Activated CD4-positive, alpha-beta memory T cell treated with anti-CD3 and anti-CD28 coated beads, Interleukin-2, amount 10 ng/mL, durations not matched to agents 7 days and 5 days (primary cell): ENCODE data around the gene PRKG1. TPM values are rescaled to one million over a fixed set of nuclear protein-coding genes. Genes with fewer than 3 reads are reported as not detected.

Experiments used
- CTCF ChIA-PET: fragments of 350-600 bp; sonication (Branson Sonifier 250); formaldehyde crosslinking; loops from one replicate; lab custom pipeline; 2021; ENCODE audit warnings: antibody characterized with exemption, inconsistent platforms; lab: Charles Lee
- POLR2A ChIA-PET: fragments of 350-600 bp; sonication (Branson Sonifier 250); formaldehyde crosslinking; loops from one replicate; lab custom pipeline; 2021; ENCODE audit warnings: antibody characterized with exemption; lab: Charles Lee
- DNase-seq: peaks from one replicate; pipeline ENCODE4 v3.0.0-alpha.2; 2020
- H3K27ac Mint-ChIP-seq: one replicate; pipeline ENCODE4 v1.8.0; 2021; ENCODE audit warnings: mild to moderate bottlenecking, mixed read lengths
- H3K27me3 Mint-ChIP-seq: one replicate; pipeline ENCODE4 v1.8.0; 2021; ENCODE audit warnings: mixed read lengths
- H3K36me3 Mint-ChIP-seq: one replicate; pipeline ENCODE4 v1.8.0; 2021; ENCODE audit warnings: low read depth, mixed read lengths
- H3K4me1 Mint-ChIP-seq: one replicate; pipeline ENCODE4 v1.8.0; 2021; ENCODE audit warnings: mixed read lengths
- H3K4me3 Mint-ChIP-seq: one replicate; pipeline ENCODE4 v1.8.0; 2021; ENCODE audit warnings: mild to moderate bottlenecking, mixed read lengths
- H3K9me3 Mint-ChIP-seq: one replicate; pipeline ENCODE4 v1.8.0; 2021; ENCODE audit warnings: mixed read lengths
- total RNA-seq, 2 experiments: library from RNA; stranded (reverse); gene quantifications; one replicate each; pipeline ENCODE4 v1.2.3, GENCODE V29; 2021

The PRKG1 gene
- total RNA-seq, 2 experiments from 2014 or later, result not detected

- no peak overlapping the region for H3K4me3 Mint-ChIP-seq
- no peak overlapping the region for H3K27ac Mint-ChIP-seq
- H3K9me3 Mint-ChIP-seq, result no peaks in the 10 kb centered on the region
- no peaks in the 10 kb centered on the region for H3K27me3 Mint-ChIP-seq
- H3K36me3 Mint-ChIP-seq, result no peaks in the 10 kb centered on the region
- ChIA-PET CTCF (no interaction called here), POLR2A (no interaction called here)
- no peak for DNase-seq
- H3K4me1 Mint-ChIP-seq, result no peaks in the 10 kb centered on the region
These were observed 844.2 kb downstream of the PRKG1 start for GRCh38 chr10:51918440-51918839.

GRCh38 chr10:51918884-51919325 is 844.6 kb downstream of the PRKG1 start:
- DNase-seq, result no peak
- Mint-ChIP-seq H3K36me3 (no peaks in the 10 kb centered on the region), H3K27me3 (no peaks in the 10 kb centered on the region), H3K27ac (no peak overlapping the region), H3K4me1 (no peaks in the 10 kb centered on the region), H3K9me3 (no peaks in the 10 kb centered on the region), H3K4me3 (no peak overlapping the region)
- ChIA-PET POLR2A (no interaction called here), CTCF (no interaction called here)

DNA sequence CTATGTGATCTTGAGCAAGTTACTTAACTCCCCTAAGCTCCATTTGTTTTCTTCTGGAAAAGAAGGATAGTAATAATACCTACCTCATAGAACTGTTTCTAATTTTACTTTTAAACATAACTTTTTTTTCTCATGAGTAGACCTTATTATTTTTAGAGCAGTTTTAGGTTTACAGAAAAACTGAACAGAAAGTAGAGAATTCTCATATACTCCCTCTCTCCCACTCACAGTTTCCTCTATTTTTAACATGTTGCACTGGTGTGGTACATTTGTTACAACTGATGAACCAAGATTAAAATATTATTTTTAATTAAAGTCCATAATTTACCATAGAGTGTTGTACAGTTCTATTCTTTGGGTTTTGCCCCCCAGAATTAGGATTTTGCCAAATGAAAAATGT is 846.4 kb downstream of the PRKG1 start:
- POLR2A ChIA-PET, result no interaction called here
- Mint-ChIP-seq H3K4me1 (no peaks in the 10 kb centered on the region), H3K4me3 (no peak overlapping the region), H3K27ac (no peak overlapping the region), H3K36me3 (no peaks in the 10 kb centered on the region), H3K27me3 (no peaks in the 10 kb centered on the region), H3K9me3 (no peaks in the 10 kb centered on the region)
- CTCF ChIA-PET, result no interaction called here
- DNase-seq, result no peak

DNA sequence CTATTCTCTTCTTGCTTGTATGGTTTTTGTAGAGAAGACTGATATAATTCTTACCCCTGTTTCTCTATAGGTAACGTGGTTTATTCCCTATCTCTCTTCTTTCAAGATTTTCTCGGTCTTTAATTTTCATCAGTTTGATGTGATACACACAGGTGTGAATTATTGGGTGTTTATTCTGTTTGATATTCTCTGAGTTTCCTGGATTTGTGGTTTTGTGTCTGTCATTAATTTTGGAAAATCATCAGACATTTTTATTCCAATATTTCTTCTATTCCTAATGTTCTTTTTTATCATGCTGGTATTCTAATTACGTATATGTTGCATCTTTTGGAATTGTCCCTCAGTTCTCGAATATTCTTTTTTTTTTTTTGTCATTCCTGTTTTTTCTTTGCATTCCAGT is 850.1 kb downstream of the PRKG1 start:
- no peak overlapping the region for H3K27ac Mint-ChIP-seq
- no peaks in the 10 kb centered on the region for H3K36me3 Mint-ChIP-seq
- no peaks in the 10 kb centered on the region for H3K9me3 Mint-ChIP-seq
- DNase-seq, result no peak
- CTCF ChIA-PET, result no interaction called here
- POLR2A ChIA-PET, result no interaction called here
- H3K27me3 Mint-ChIP-seq, result no peaks in the 10 kb centered on the region
- H3K4me3 Mint-ChIP-seq, result no peak overlapping the region
- no peaks in the 10 kb centered on the region for H3K4me1 Mint-ChIP-seq

GRCh38 chr10:51926337-51926736 is 852.0 kb downstream of the PRKG1 start:
- Mint-ChIP-seq H3K27ac (no peak overlapping the region), H3K36me3 (no peaks in the 10 kb centered on the region), H3K4me1 (no peaks in the 10 kb centered on the region), H3K27me3 (no peaks in the 10 kb centered on the region), H3K9me3 (no peaks in the 10 kb centered on the region), H3K4me3 (no peak overlapping the region)
- DNase-seq, result no peak
- ChIA-PET POLR2A (no interaction called here), CTCF (no interaction called here)

- POLR2A ChIA-PET, result no interaction called here
- Mint-ChIP-seq H3K36me3 (no peaks in the 10 kb centered on the region), H3K9me3 (no peaks in the 10 kb centered on the region)
These were observed 853.9 kb downstream of the PRKG1 start for GRCh38 chr10:51928162-51928561.

GRCh38 chr10:51932530-51932929 is 858.2 kb downstream of the PRKG1 start:
- POLR2A ChIA-PET, result no interaction called here
- H3K36me3 Mint-ChIP-seq, result no peaks in the 10 kb centered on the region
- no peak overlapping the region for H3K4me3 Mint-ChIP-seq
- CTCF ChIA-PET, result no interaction called here
- no peak for DNase-seq
- H3K9me3 Mint-ChIP-seq, result no peaks in the 10 kb centered on the region
- peaks cover 13% of the 10 kb centered on the region for H3K27me3 Mint-ChIP-seq
- H3K27ac Mint-ChIP-seq, result no peak overlapping the region
- H3K4me1 Mint-ChIP-seq, result no peaks in the 10 kb centered on the region

More at GRCh38 chr10:51928162-51928561, 853.9 kb downstream of the PRKG1 start:
- no peak overlapping the region for H3K27ac Mint-ChIP-seq
- H3K27me3 Mint-ChIP-seq, result no peaks in the 10 kb centered on the region
- H3K4me1 Mint-ChIP-seq, result no peaks in the 10 kb centered on the region
- CTCF ChIA-PET, result no interaction called here
- DNase-seq, result no peak
- H3K4me3 Mint-ChIP-seq, result no peak overlapping the region

- Mint-ChIP-seq H3K9me3 (no peaks in the 10 kb centered on the region), H3K27ac (no peak overlapping the region), H3K36me3 (no peaks in the 10 kb centered on the region), H3K4me3 (no peak overlapping the region), H3K27me3 (peaks cover 13% of the 10 kb centered on the region), H3K4me1 (no peaks in the 10 kb centered on the region)
- ChIA-PET POLR2A (no interaction called here), CTCF (no interaction called here)
- DNase-seq, result no peak
These were observed 860.1 kb downstream of the PRKG1 start for GRCh38 chr10:51934373-51934772.

GRCh38 chr10:51935341-51935740 is 861.1 kb downstream of the PRKG1 start:
- no peak overlapping the region for H3K4me3 Mint-ChIP-seq
- no peaks in the 10 kb centered on the region for H3K4me1 Mint-ChIP-seq
- H3K27ac Mint-ChIP-seq, result no peak overlapping the region
- ChIA-PET POLR2A (no interaction called here), CTCF (no interaction called here)
- no peaks in the 10 kb centered on the region for H3K36me3 Mint-ChIP-seq
- no peaks in the 10 kb centered on the region for H3K9me3 Mint-ChIP-seq
- H3K27me3 Mint-ChIP-seq, result peaks cover 13% of the 10 kb centered on the region
- no peak for DNase-seq

DNA sequence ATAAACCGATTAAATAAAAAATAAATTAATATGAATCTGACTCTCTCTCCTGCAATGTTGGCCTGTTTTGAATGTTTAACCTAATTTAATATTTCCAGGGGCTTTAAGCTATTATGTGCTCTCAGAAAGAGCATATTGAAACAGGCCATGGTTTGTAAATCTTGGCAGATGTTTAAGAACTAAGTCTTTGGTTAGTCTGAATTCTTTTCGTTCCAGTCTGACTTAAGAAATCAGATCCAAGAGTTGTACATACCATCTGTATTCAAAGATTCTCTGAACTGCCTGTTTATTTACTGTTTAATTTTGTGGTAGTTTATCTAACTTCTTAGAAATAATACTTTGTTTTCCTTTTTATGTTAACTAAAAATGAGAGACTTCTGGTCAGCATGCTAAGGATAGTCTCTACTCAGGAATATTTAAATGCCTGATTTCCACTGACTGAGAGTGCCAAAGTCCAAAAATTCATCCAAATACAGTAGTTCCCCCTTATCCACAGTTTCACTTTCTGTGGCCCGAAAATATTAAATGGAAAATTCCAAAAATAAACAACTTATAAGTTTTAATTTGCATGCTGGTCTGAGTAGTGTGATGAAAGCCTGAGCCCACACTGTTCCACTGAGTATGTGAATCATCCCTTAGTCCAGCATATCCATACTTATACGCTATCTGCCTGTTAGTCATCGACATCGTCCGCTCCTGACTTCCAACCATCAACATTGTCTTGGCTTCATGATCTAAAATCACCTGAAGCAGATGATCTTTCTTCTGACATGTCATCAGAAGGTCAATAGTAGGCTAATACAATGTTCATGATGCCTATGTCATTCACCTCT is 863.2 kb downstream of the PRKG1 start:
- no peak overlapping the region for H3K4me3 Mint-ChIP-seq
- no peaks in the 10 kb centered on the region for H3K4me1 Mint-ChIP-seq
- ChIA-PET POLR2A (no interaction called here), CTCF (interaction anchor here (1.2 kb wide), 1 partner anchor 22 kb away, joined by 4 read pairs; no protein-coding TSS in a partner anchor)
- H3K36me3 Mint-ChIP-seq, result no peaks in the 10 kb centered on the region
- H3K27me3 Mint-ChIP-seq, result peaks cover 13% of the 10 kb centered on the region
- no peak for DNase-seq
- no peak overlapping the region for H3K27ac Mint-ChIP-seq
- peaks cover 2% of the 10 kb centered on the region for H3K9me3 Mint-ChIP-seq

GRCh38 chr10:51950371-51950995 is 876.2 kb downstream of the PRKG1 start:
- no peaks in the 10 kb centered on the region for H3K9me3 Mint-ChIP-seq
- DNase-seq, result no peak
- peaks cover 3% of the 10 kb centered on the region for H3K27me3 Mint-ChIP-seq
- no peak overlapping the region for H3K4me3 Mint-ChIP-seq
- H3K4me1 Mint-ChIP-seq, result no peaks in the 10 kb centered on the region
- ChIA-PET POLR2A (no interaction called here), CTCF (no interaction called here)
- H3K27ac Mint-ChIP-seq, result no peak overlapping the region
- H3K36me3 Mint-ChIP-seq, result no peaks in the 10 kb centered on the region

DNA sequence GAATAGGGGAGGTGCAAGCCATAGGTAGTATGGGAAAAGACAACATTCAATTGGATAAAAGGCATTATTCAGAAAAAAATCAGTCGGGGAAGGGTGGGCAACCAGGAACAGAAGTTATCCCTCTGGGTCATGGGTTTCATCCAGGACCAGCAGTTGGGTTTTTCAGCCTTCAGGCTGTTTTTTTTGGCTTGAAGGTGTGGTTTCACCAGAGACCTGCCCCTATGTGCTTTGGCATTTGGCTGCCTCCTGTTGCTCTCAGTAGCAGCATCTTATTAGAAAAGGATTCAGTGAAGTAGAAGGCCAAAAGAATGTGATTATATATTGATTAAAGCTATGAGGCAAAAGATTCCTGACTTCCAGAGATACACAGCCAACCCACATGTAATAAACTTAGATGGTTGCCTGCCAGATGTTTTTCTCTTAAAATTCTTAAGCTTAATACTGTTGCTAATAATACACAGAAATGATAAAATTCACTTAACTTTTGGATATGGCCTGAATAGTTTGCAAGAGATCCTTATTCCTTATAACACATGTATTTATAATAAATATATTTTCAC is 876.8 kb downstream of the PRKG1 start:
- ChIA-PET CTCF (no interaction called here), POLR2A (no interaction called here)
- no peak for DNase-seq
- Mint-ChIP-seq H3K9me3 (no peaks in the 10 kb centered on the region), H3K36me3 (no peaks in the 10 kb centered on the region), H3K27ac (no peak overlapping the region), H3K4me3 (no peak overlapping the region), H3K4me1 (no peaks in the 10 kb centered on the region), H3K27me3 (peaks cover 5% of the 10 kb centered on the region)

- POLR2A ChIA-PET, result no interaction called here
- no peaks in the 10 kb centered on the region for H3K36me3 Mint-ChIP-seq
- H3K4me1 Mint-ChIP-seq, result no peaks in the 10 kb centered on the region
- H3K9me3 Mint-ChIP-seq, result no peaks in the 10 kb centered on the region
- no peak for DNase-seq
- H3K27me3 Mint-ChIP-seq, result peaks cover 5% of the 10 kb centered on the region
- H3K27ac Mint-ChIP-seq, result no peak overlapping the region
- CTCF ChIA-PET, result no interaction called here
- no peak overlapping the region for H3K4me3 Mint-ChIP-seq
These were observed 877.3 kb downstream of the PRKG1 start for GRCh38 chr10:51951601-51952000.
